Renal pelvis (tissue), 12 donors: ENCODE results near the gene PML. TPM values are rescaled to one million over a fixed set of nuclear protein-coding genes. Genes with fewer than 3 reads are reported as not detected.

Experiments
- DNase-seq: peaks from one replicate; pipeline ENCODE4 v3.0.0-alpha.2; 2013
- long read RNA-seq, 16 experiments: transcript quantifications; one replicate each; lab custom pipeline, GENCODE V29; 2026
- polyA plus RNA-seq, 3 donors: library from polyadenylated mRNA; unstranded; fragments of 120-200 nt; gene quantifications; one replicate each; pipeline ENCODE4 v1.2.1, GENCODE V29; 2013; ENCODE audit not compliant: insufficient read length in 3 of 3

PML gene
- 10 to 100 TPM; 33.6 to 37.7 (median 34.8) TPM for polyA plus RNA-seq
- long read RNA-seq, donor 1, partial matches to known transcripts, result 0 of 1 reads
- long read RNA-seq, donor 1, other reads (novel, unspliced or antisense), result 0 of 1 reads
- long read RNA-seq, donor 2, full-length matches to known transcripts, result 11 of 11 reads
- long read RNA-seq, donor 2, partial matches to known transcripts, result 0 of 11 reads
- long read RNA-seq, donor 2, other reads (novel, unspliced or antisense), result 0 of 11 reads
- long read RNA-seq, donor 3, full-length matches to known transcripts, result 2 of 2 reads
- long read RNA-seq, donor 3, partial matches to known transcripts, result 0 of 2 reads
- long read RNA-seq, donor 3, other reads (novel, unspliced or antisense), result 0 of 2 reads
- long read RNA-seq, donor 4, partial matches to known transcripts, result 0 of 4 reads
- long read RNA-seq, donor 4, other reads (novel, unspliced or antisense), result 0 of 4 reads
- long read RNA-seq, donor 5, full-length matches to known transcripts, result 2 of 2 reads
- long read RNA-seq, donor 5, partial matches to known transcripts, result 0 of 2 reads
- long read RNA-seq, donor 5, other reads (novel, unspliced or antisense), result 0 of 2 reads
- long read RNA-seq, donor 6, partial matches to known transcripts, result 0 of 1 reads
- long read RNA-seq, donor 6, other reads (novel, unspliced or antisense), result 0 of 1 reads
- long read RNA-seq, donor 7, full-length matches to known transcripts, result 7 of 7 reads
- long read RNA-seq, donor 7, partial matches to known transcripts, result 0 of 7 reads
- long read RNA-seq, donor 7, other reads (novel, unspliced or antisense), result 0 of 7 reads
- long read RNA-seq, donor 8, full-length matches to known transcripts, result 6 of 6 reads
- long read RNA-seq, donor 8, partial matches to known transcripts, result 0 of 6 reads
- long read RNA-seq, donor 8, other reads (novel, unspliced or antisense), result 0 of 6 reads
- long read RNA-seq, donor 9, partial matches to known transcripts, result 0 of 4 reads
- long read RNA-seq, donor 9, other reads (novel, unspliced or antisense), result 0 of 4 reads
- long read RNA-seq, donor 10, partial matches to known transcripts, result 0 of 1 reads
- long read RNA-seq, donor 10, other reads (novel, unspliced or antisense), result 0 of 1 reads
- long read RNA-seq, donor 11, full-length matches to known transcripts, result 6 of 6 reads
- long read RNA-seq, donor 11, partial matches to known transcripts, result 0 of 6 reads
- long read RNA-seq, donor 11, other reads (novel, unspliced or antisense), result 0 of 6 reads
- long read RNA-seq, donor 12, full-length matches to known transcripts, result 9 of 9 reads
- long read RNA-seq, donor 12, partial matches to known transcripts, result 0 of 9 reads
- long read RNA-seq, donor 12, other reads (novel, unspliced or antisense), result 0 of 9 reads
- long read RNA-seq, donor 13, full-length matches to known transcripts, result 3 of 3 reads
- long read RNA-seq, donor 13, partial matches to known transcripts, result 0 of 3 reads
- long read RNA-seq, donor 13, other reads (novel, unspliced or antisense), result 0 of 3 reads
- long read RNA-seq, donor 14, result 0 reads
- long read RNA-seq, donor 15, result 0 reads
- long read RNA-seq, donor 16, full-length matches to known transcripts, result 5 of 5 reads
- long read RNA-seq, donor 16, partial matches to known transcripts, result 0 of 5 reads
- long read RNA-seq, donor 16, other reads (novel, unspliced or antisense), result 0 of 5 reads

GRCh38 chr15:73994413-73994883 is at the start of gene PML:
Gene PML, plus strand, starts transcription at chr15:73994716. Its CDS starts 97 bp downstream, at chr15:73994813.
- DNase-seq, result peak; percentile 96

- DNase-seq, result no peak
These were observed 49.4 kb upstream of the PML start for GRCh38 chr15:73945130-73945508.

GRCh38 chr15:73946046-73946721 is 48.3 kb upstream of the PML start:
- no peak for DNase-seq

GRCh38 chr15:73946795-73947370 is 47.6 kb upstream of the PML start:
- no peak for DNase-seq

- DNase-seq, result no peak
These were observed 46.9 kb upstream of the PML start for GRCh38 chr15:73947651-73948050.

GRCh38 chr15:73948396-73948795 is 46.1 kb upstream of the PML start:
- no peak for DNase-seq

GRCh38 chr15:73948982-73949381 is 45.5 kb upstream of the PML start:
- no peak for DNase-seq

- DNase-seq, result no peak
These were observed 45.0 kb upstream of the PML start for GRCh38 chr15:73949496-73949895.

GRCh38 chr15:73950479-73950830 is 44.1 kb upstream of the PML start:
- DNase-seq, result no peak

- peak; percentile 91 for DNase-seq
These were observed 43.5 kb upstream of the PML start for GRCh38 chr15:73950831-73951561.

GRCh38 chr15:73951601-73952000 is 42.9 kb upstream of the PML start:
- DNase-seq, result no peak

- no peak for DNase-seq
These were observed 42.2 kb upstream of the PML start for GRCh38 chr15:73952171-73952912.

GRCh38 chr15:73952913-73953750 is 41.4 kb upstream of the PML start:
- no peak for DNase-seq

- no peak for DNase-seq
These were observed 40.0 kb upstream of the PML start for GRCh38 chr15:73954188-73955145.

GRCh38 chr15:73955326-73955725 is 39.2 kb upstream of the PML start:
- DNase-seq, result no peak
